SK-N-SH treated with all-trans-retinoic acid at 6 μM for 48 hours (cell line): ENCODE results near the gene TMEM131.

Source experiments
- ATAC-seq: fragments of 200-7000 bp; cut with Tn5 transposase; 3 replicates; pipeline ENCODE4 v1.9.1; 2020; ENCODE audit warnings: mild to moderate bottlenecking, moderate library complexity
- ARNTL ChIP-seq: fragments of 450-650 bp; formaldehyde crosslinking; IDR thresholded peaks from 2 replicates; pipeline ENCODE4 v1.5.0; 2020; ENCODE audit warnings: low read depth, mild to moderate bottlenecking, moderate library complexity, borderline replicate concordance
- BACH2 ChIP-seq: fragments of 250-450 bp; sonication (Bioruptor Pico); IDR thresholded peaks from 2 replicates; pipeline ENCODE4 v1.9.0; 2021; ENCODE audit warnings: mild to moderate bottlenecking, borderline replicate concordance
- CSDC2 ChIP-seq: fragments of 250-450 bp; sonication (Bioruptor Pico); IDR thresholded peaks from 2 replicates; pipeline ENCODE4 v1.5.0; 2020; ENCODE audit warnings: mild to moderate bottlenecking, moderate library complexity
- GLIS3 ChIP-seq: fragments of 250-450 bp; sonication (Bioruptor Pico); IDR thresholded peaks from 2 replicates; pipeline ENCODE4 v1.5.0; 2020; ENCODE audit warnings: mild to moderate bottlenecking, moderate library complexity
- ISL1 ChIP-seq: fragments of 250-450 bp; sonication (Bioruptor Pico); IDR thresholded peaks from 2 replicates; pipeline ENCODE4 v2.1.2; 2022; ENCODE audit warnings: mild to moderate bottlenecking, moderate library complexity
- OSR1 ChIP-seq: fragments of 250-450 bp; sonication (Bioruptor Pico); IDR thresholded peaks from 2 replicates; pipeline ENCODE4 v1.8.0; 2022; ENCODE audit warnings: moderate library complexity, mild to moderate bottlenecking, inconsistent platforms
- PPARA ChIP-seq: fragments of 250-450 bp; sonication (Bioruptor Pico); IDR thresholded peaks from 2 replicates; pipeline ENCODE4 v1.5.0; 2020; ENCODE audit warnings: mild to moderate bottlenecking, borderline replicate concordance
- RARB ChIP-seq: fragments of 250-450 bp; sonication (Bioruptor Pico); IDR thresholded peaks from 2 replicates; pipeline ENCODE4 v1.8.0; 2021; ENCODE audit warnings: mild to moderate bottlenecking, moderate library complexity
- SNAI2 ChIP-seq: fragments of 250-450 bp; sonication (Bioruptor Pico); IDR thresholded peaks from 2 replicates; pipeline ENCODE4 v1.5.0; 2020; ENCODE audit warnings: mild to moderate bottlenecking, moderate library complexity
- TCF4 ChIP-seq: fragments of 250-450 bp; sonication (Bioruptor Pico); IDR thresholded peaks from 2 replicates; pipeline ENCODE4 v1.8.0; 2021; ENCODE audit warnings: mild to moderate bottlenecking, moderate library complexity, borderline replicate concordance
- TOX ChIP-seq: fragments of 250-450 bp; sonication (Bioruptor Pico); IDR thresholded peaks from 2 replicates; pipeline ENCODE4 v1.8.0; 2021; ENCODE audit warnings: mild to moderate bottlenecking, moderate library complexity, borderline replicate concordance
- ZC3H10 ChIP-seq: fragments of 250-450 bp; sonication (Bioruptor Pico); IDR thresholded peaks from 2 replicates; pipeline ENCODE4 v1.5.1; 2021; ENCODE audit warnings: mild to moderate bottlenecking, moderate library complexity
- ZFP30 ChIP-seq: fragments of 450-650 bp; formaldehyde crosslinking; IDR thresholded peaks from 2 replicates; pipeline ENCODE4 v1.5.0; 2022; ENCODE audit warnings: mild to moderate bottlenecking, moderate library complexity
- ZNF565 ChIP-seq: fragments of 450-650 bp; formaldehyde crosslinking; conservative IDR thresholded peaks from 2 replicates; pipeline ENCODE4 v1.5.0; 2020; ENCODE audit warnings: low read depth, mild to moderate bottlenecking, moderate library complexity
- ZNF8 ChIP-seq: fragments of 450-650 bp; formaldehyde crosslinking; IDR thresholded peaks from 2 replicates; pipeline ENCODE4 v1.5.0; 2020; ENCODE audit warnings: mild to moderate bottlenecking, moderate library complexity
- TF ChIP-seq, protein P1 (sequence below): fragments of 250-450 bp; sonication (Bioruptor Pico); IDR thresholded peaks from 2 replicates; pipeline ENCODE4 v1.5.0; 2020; ENCODE audit warnings: mild to moderate bottlenecking, moderate library complexity
- TF ChIP-seq, protein P2 (sequence below): fragments of 250-450 bp; sonication (Bioruptor Pico); IDR thresholded peaks from 2 replicates; pipeline ENCODE4 v1.8.0; 2021; ENCODE audit warnings: low read depth, mild to moderate bottlenecking, moderate library complexity, borderline replicate concordance
- TF ChIP-seq, protein P3 (sequence below): fragments of 250-450 bp; sonication (Bioruptor Pico); IDR thresholded peaks from 2 replicates; pipeline ENCODE4 v1.8.0; 2020; ENCODE audit warnings: mild to moderate bottlenecking, moderate library complexity, borderline replicate concordance
- TF ChIP-seq, protein P4 (sequence below): fragments of 250-450 bp; sonication (Bioruptor Pico); IDR thresholded peaks from 2 replicates; pipeline ENCODE4 v1.5.1; 2020; ENCODE audit warnings: low read depth, mild to moderate bottlenecking, moderate library complexity

Gene TMEM131

DNA sequence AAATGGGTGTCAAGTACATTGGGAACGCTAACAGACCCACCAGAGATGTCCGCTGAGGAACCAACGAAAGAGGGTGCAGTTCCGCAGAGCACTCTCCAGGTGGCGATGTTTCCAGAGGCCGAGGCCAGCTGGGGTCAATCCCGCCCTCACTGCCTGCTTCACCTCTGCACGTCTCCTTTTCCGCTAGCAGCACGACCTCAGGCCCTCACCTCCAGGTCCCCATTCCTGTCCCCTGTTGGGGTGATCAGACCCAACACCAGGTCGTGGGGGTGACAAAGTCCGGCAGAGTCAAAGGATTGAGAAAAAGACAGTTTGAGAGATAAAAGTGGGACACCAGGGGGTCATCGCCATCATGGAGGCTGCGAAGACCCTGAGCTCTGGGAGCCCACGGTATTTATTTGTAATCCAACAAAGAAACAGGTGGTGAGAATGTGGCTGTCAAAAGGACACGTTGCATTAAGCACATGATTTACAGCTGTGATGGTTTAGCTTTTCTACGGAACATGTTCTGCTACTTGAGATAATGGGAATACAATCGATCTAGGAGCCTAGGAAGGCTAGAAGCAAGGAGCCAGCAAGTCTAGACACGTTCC, 255.1 kb downstream of the TMEM131 start:
- no peak for TF ChIP-seq CSDC2 (CRISPR knock-in tag)
- TF ChIP-seq BACH2 (CRISPR knock-in tag) = no peak
- TF ChIP-seq ZFP30 (CRISPR knock-in tag) = no peak
- TF ChIP-seq SNAI2 = no peak
- TF ChIP-seq, protein P1, sequence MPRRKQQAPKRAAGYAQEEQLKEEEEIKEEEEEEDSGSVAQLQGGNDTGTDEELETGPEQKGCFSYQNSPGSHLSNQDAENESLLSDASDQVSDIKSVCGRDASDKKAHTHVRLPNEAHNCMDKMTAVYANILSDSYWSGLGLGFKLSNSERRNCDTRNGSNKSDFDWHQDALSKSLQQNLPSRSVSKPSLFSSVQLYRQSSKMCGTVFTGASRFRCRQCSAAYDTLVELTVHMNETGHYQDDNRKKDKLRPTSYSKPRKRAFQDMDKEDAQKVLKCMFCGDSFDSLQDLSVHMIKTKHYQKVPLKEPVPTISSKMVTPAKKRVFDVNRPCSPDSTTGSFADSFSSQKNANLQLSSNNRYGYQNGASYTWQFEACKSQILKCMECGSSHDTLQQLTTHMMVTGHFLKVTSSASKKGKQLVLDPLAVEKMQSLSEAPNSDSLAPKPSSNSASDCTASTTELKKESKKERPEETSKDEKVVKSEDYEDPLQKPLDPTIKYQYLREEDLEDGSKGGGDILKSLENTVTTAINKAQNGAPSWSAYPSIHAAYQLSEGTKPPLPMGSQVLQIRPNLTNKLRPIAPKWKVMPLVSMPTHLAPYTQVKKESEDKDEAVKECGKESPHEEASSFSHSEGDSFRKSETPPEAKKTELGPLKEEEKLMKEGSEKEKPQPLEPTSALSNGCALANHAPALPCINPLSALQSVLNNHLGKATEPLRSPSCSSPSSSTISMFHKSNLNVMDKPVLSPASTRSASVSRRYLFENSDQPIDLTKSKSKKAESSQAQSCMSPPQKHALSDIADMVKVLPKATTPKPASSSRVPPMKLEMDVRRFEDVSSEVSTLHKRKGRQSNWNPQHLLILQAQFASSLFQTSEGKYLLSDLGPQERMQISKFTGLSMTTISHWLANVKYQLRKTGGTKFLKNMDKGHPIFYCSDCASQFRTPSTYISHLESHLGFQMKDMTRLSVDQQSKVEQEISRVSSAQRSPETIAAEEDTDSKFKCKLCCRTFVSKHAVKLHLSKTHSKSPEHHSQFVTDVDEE = no peak
- TF ChIP-seq, protein P2, sequence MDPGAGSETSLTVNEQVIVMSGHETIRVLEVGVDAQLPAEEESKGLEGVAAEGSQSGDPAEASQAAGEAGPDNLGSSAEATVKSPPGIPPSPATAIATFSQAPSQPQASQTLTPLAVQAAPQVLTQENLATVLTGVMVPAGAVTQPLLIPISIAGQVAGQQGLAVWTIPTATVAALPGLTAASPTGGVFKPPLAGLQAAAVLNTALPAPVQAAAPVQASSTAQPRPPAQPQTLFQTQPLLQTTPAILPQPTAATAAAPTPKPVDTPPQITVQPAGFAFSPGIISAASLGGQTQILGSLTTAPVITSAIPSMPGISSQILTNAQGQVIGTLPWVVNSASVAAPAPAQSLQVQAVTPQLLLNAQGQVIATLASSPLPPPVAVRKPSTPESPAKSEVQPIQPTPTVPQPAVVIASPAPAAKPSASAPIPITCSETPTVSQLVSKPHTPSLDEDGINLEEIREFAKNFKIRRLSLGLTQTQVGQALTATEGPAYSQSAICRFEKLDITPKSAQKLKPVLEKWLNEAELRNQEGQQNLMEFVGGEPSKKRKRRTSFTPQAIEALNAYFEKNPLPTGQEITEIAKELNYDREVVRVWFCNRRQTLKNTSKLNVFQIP = no peak
- TF ChIP-seq TOX (CRISPR knock-in tag) = no peak
- TF ChIP-seq GLIS3 (CRISPR knock-in tag) = no peak
- no peak for TF ChIP-seq ISL1 (CRISPR knock-in tag)
- TF ChIP-seq, protein P3, sequence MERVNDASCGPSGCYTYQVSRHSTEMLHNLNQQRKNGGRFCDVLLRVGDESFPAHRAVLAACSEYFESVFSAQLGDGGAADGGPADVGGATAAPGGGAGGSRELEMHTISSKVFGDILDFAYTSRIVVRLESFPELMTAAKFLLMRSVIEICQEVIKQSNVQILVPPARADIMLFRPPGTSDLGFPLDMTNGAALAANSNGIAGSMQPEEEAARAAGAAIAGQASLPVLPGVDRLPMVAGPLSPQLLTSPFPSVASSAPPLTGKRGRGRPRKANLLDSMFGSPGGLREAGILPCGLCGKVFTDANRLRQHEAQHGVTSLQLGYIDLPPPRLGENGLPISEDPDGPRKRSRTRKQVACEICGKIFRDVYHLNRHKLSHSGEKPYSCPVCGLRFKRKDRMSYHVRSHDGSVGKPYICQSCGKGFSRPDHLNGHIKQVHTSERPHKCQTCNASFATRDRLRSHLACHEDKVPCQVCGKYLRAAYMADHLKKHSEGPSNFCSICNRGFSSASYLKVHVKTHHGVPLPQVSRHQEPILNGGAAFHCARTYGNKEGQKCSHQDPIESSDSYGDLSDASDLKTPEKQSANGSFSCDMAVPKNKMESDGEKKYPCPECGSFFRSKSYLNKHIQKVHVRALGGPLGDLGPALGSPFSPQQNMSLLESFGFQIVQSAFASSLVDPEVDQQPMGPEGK (CRISPR knock-in tag) = no peak
- no peak for TF ChIP-seq RARB (CRISPR knock-in tag)
- no peak for TF ChIP-seq ZNF565
- no peak for TF ChIP-seq ZNF8 (CRISPR knock-in tag)
- TF ChIP-seq, protein P4, sequence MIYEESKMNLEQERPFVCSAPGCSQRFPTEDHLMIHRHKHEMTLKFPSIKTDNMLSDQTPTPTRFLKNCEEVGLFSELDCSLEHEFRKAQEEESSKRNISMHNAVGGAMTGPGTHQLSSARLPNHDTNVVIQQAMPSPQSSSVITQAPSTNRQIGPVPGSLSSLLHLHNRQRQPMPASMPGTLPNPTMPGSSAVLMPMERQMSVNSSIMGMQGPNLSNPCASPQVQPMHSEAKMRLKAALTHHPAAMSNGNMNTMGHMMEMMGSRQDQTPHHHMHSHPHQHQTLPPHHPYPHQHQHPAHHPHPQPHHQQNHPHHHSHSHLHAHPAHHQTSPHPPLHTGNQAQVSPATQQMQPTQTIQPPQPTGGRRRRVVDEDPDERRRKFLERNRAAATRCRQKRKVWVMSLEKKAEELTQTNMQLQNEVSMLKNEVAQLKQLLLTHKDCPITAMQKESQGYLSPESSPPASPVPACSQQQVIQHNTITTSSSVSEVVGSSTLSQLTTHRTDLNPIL = no peak
- TF ChIP-seq TCF4 (CRISPR knock-in tag) = no peak
- TF ChIP-seq PPARA (CRISPR knock-in tag) = no peak
- no peak for TF ChIP-seq ARNTL (CRISPR knock-in tag)
- TF ChIP-seq, all 23 proteins: peak for 0
- peak; percentile 71 for ATAC-seq

DNA sequence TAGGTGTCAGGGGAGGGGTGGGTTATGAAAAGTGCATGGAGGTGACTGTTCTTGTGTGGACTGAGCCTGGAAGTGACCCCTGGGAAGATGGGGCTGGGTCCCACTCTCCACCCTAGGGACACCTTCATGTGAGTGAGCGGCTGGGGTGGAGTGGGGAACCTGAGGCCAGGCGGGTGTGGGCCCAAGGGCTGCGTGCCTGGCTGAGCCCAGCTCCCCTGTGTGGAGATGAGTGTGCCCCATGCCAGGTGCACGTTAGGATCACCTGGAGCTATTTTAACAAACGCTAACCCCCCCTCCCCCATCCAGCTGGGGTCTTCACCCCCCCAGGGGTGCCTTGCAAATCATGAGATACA, 255.9 kb downstream of the TMEM131 start:
- TF ChIP-seq OSR1 (CRISPR knock-in tag) (no peak), ZFP30 (CRISPR knock-in tag) (no peak), ZC3H10 (CRISPR knock-in tag) (no peak), PPARA (CRISPR knock-in tag) (no peak), ARNTL (CRISPR knock-in tag) (no peak)
- TF ChIP-seq, protein P1 = no peak
- TF ChIP-seq, all 23 proteins: peak for 0

More for the DNA sequence above, 255.9 kb downstream of the TMEM131 start:
- no peak for ATAC-seq
